HepG2 (cell line): ENCODE results near the gene FOXR1. TPM values are rescaled to one million over a fixed set of nuclear protein-coding genes. Genes with fewer than 3 reads are reported as not detected.

Source experiments
- ASH2L ChIP-seq: fragments of 300-600, 200-600 bp; sonication (generic); IDR thresholded peaks from 2 replicates; pipeline ENCODE4 v1.7.0; 2017; ENCODE audit warnings: low read depth, mild to moderate bottlenecking, moderate library complexity, mixed read lengths, low read length; ENCODE audit not compliant: insufficient read length
- ATM ChIP-seq: fragments of 450-650 bp; IDR thresholded peaks from 2 replicates; pipeline ENCODE4 v1.7.1; 2017; ENCODE audit warnings: mild to moderate bottlenecking, borderline replicate concordance
- CBX1 ChIP-seq: IDR thresholded peaks from one replicate; pipeline ENCODE4 v1.6.1; 2016; ENCODE audit warnings: antibody characterized with exemption, low read depth
- FOXJ3 ChIP-seq: sonication (generic); formaldehyde crosslinking; IDR thresholded peaks from 2 replicates; pipeline ENCODE4 v1.4.0; 2020; ENCODE audit warnings: missing genetic modification reagents, mild to moderate bottlenecking, borderline replicate concordance
- FOXP1 ChIP-seq, 2 experiments: fragments of 450-650 bp in 1 of 2; IDR thresholded peaks; 2 replicates each; pipeline ENCODE4 v1.6.1; 2017 to 2018; ENCODE audit warnings: antibody characterized with exemption in 1 of 2
- NR3C1 ChIP-seq: sonication (generic); formaldehyde crosslinking; IDR thresholded peaks from 2 replicates; pipeline ENCODE4 v1.4.0; 2020; ENCODE audit warnings: missing genetic modification reagents
- SMARCE1 ChIP-seq: fragments of 450-650 bp; IDR thresholded peaks from 2 replicates; pipeline ENCODE4 v1.6.1; 2017; ENCODE audit warnings: borderline replicate concordance
- SMC3 ChIP-seq: IDR thresholded peaks from 2 replicates; pipeline ENCODE4 v1.6.1; 2011; ENCODE audit warnings: low read length, improper control_type of control experiment
- XBP1 ChIP-seq: sonication (generic); formaldehyde crosslinking; IDR thresholded peaks from 2 replicates; pipeline ENCODE4 v1.5.0; 2020; ENCODE audit warnings: missing genetic modification reagents
- ZFP36L2 ChIP-seq: sonication (generic); formaldehyde crosslinking; IDR thresholded peaks from 2 replicates; pipeline ENCODE4 v1.4.0; 2020; ENCODE audit warnings: missing genetic modification reagents
- ZKSCAN8 ChIP-seq: IDR thresholded peaks from 2 replicates; pipeline ENCODE4 v1.6.1; 2016; ENCODE audit warnings: borderline replicate concordance, missing genetic modification reagents, missing compliant biosample characterization
- ZNF136 ChIP-seq: sonication (generic); formaldehyde crosslinking; IDR thresholded peaks from 2 replicates; pipeline ENCODE4 v1.8.1; 2022; ENCODE audit warnings: low read depth, mild to moderate bottlenecking, moderate library complexity, missing genetic modification reagents
- polyA plus RNA-seq, 8 experiments: library from polyadenylated mRNA; depleted of rRNA in 3 of 8; stranded (reverse) in 7 of 8; unstranded in 1 of 8; fragments of >200 nt; fragmentation: Illumina TruSeq in 4 of 8; extraction: Trizol in 4 of 8; gene quantifications; 2 replicates each; pipeline versions ENCODE4 v1.2.1 to v1.2.3, GENCODE V29; 2011 to 2016; ENCODE audit warnings: low read depth in 4 of 8, missing spikeins in 1 of 8, mixed read lengths in 1 of 8; ENCODE audit not compliant: insufficient read depth in 1 of 8
- total RNA-seq, 5 experiments: library from RNA; depleted of rRNA; stranded (reverse); fragments of >200 nt; fragmentation: Illumina TruSeq; extraction: Trizol; gene quantifications; 2 replicates each; pipeline ENCODE4 v1.2.3, GENCODE V29; 2016; ENCODE audit warnings: low read depth in 1 of 5
- TF ChIP-seq, protein P1 (sequence below): sonication (generic); formaldehyde crosslinking; conservative IDR thresholded peaks from 2 replicates; pipeline ENCODE4 v1.8.0; 2022; ENCODE audit warnings: mild to moderate bottlenecking, moderate library complexity, missing genetic modification reagents
- TF ChIP-seq, protein P2 (sequence below): sonication (generic); formaldehyde crosslinking; IDR thresholded peaks from 2 replicates; pipeline ENCODE4 v1.9.0; 2022; ENCODE audit warnings: low read depth, missing genetic modification reagents
- TF ChIP-seq, protein P3 (sequence below): sonication (generic); formaldehyde crosslinking; IDR thresholded peaks from 2 replicates; pipeline ENCODE4 v1.4.0; 2020; ENCODE audit warnings: mild to moderate bottlenecking, missing genetic modification reagents
- TF ChIP-seq, protein P4 (sequence below): sonication (generic); formaldehyde crosslinking; conservative IDR thresholded peaks from 2 replicates; pipeline ENCODE4 v1.8.0; 2022; ENCODE audit warnings: missing genetic modification reagents

Gene FOXR1
- total and polyA plus RNA-seq, 2 of the 13 experiments (the other 11 are each of a cell fraction or from before 2014, with no cell fraction given): not detected

DNA sequence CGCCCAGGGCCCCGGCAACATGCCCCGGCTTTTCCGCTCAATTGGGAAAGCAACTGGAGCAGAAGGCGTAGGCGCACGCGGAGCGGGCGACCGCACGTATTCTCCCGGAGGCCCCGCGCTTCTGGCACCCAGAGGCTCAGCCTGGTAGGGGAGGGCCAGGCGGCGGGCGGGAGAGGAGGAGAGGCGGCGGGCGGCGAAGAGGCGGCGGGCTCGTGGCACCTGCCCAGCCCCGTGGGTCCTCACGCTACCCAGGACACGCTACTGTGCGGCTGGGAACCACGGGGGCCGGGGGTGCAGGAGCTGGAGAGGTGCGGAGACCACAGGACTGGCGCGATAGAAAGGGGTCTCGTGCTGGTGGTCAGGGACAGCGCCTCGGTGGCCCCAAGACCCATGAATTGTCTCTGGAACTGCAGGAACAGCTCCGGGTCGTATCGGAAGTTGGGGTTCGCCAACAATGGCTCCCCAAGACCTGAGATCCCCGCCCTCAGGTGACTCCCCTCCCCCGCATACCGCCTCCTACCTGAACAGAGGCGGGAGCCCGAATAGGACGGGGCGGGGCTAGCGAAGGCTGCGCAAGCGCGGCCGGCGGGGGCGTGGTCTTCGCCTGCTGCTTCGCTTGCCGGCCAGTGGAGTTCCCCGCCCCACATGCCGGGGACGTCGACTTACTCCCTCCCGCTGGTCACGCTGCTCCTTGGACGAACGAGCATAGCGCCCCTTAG, 58.9 kb downstream of the FOXR1 start, which contains the start of gene SLC37A4 (continued):
- TF ChIP-seq, protein P1, sequence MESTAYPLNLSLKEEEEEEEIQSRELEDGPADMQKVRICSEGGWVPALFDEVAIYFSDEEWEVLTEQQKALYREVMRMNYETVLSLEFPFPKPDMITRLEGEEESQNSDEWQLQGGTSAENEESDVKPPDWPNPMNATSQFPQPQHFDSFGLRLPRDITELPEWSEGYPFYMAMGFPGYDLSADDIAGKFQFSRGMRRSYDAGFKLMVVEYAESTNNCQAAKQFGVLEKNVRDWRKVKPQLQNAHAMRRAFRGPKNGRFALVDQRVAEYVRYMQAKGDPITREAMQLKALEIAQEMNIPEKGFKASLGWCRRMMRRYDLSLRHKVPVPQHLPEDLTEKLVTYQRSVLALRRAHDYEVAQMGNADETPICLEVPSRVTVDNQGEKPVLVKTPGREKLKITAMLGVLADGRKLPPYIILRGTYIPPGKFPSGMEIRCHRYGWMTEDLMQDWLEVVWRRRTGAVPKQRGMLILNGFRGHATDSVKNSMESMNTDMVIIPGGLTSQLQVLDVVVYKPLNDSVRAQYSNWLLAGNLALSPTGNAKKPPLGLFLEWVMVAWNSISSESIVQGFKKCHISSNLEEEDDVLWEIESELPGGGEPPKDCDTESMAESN (CRISPR knock-in tag): peak; percentile 92
- TF ChIP-seq ATM: no peak
- TF ChIP-seq ZNF136 (CRISPR knock-in tag): no peak
- no peak for TF ChIP-seq NR3C1 (CRISPR knock-in tag)
- no peak for TF ChIP-seq FOXJ3 (CRISPR knock-in tag)
- TF ChIP-seq, protein P2, sequence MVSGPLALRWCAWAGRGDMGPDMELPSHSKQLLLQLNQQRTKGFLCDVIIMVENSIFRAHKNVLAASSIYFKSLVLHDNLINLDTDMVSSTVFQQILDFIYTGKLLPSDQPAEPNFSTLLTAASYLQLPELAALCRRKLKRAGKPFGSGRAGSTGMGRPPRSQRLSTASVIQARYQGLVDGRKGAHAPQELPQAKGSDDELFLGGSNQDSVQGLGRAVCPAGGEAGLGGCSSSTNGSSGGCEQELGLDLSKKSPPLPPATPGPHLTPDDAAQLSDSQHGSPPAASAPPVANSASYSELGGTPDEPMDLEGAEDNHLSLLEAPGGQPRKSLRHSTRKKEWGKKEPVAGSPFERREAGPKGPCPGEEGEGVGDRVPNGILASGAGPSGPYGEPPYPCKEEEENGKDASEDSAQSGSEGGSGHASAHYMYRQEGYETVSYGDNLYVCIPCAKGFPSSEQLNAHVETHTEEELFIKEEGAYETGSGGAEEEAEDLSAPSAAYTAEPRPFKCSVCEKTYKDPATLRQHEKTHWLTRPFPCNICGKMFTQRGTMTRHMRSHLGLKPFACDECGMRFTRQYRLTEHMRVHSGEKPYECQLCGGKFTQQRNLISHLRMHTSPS (CRISPR knock-in tag): no peak
- TF ChIP-seq, protein P3, sequence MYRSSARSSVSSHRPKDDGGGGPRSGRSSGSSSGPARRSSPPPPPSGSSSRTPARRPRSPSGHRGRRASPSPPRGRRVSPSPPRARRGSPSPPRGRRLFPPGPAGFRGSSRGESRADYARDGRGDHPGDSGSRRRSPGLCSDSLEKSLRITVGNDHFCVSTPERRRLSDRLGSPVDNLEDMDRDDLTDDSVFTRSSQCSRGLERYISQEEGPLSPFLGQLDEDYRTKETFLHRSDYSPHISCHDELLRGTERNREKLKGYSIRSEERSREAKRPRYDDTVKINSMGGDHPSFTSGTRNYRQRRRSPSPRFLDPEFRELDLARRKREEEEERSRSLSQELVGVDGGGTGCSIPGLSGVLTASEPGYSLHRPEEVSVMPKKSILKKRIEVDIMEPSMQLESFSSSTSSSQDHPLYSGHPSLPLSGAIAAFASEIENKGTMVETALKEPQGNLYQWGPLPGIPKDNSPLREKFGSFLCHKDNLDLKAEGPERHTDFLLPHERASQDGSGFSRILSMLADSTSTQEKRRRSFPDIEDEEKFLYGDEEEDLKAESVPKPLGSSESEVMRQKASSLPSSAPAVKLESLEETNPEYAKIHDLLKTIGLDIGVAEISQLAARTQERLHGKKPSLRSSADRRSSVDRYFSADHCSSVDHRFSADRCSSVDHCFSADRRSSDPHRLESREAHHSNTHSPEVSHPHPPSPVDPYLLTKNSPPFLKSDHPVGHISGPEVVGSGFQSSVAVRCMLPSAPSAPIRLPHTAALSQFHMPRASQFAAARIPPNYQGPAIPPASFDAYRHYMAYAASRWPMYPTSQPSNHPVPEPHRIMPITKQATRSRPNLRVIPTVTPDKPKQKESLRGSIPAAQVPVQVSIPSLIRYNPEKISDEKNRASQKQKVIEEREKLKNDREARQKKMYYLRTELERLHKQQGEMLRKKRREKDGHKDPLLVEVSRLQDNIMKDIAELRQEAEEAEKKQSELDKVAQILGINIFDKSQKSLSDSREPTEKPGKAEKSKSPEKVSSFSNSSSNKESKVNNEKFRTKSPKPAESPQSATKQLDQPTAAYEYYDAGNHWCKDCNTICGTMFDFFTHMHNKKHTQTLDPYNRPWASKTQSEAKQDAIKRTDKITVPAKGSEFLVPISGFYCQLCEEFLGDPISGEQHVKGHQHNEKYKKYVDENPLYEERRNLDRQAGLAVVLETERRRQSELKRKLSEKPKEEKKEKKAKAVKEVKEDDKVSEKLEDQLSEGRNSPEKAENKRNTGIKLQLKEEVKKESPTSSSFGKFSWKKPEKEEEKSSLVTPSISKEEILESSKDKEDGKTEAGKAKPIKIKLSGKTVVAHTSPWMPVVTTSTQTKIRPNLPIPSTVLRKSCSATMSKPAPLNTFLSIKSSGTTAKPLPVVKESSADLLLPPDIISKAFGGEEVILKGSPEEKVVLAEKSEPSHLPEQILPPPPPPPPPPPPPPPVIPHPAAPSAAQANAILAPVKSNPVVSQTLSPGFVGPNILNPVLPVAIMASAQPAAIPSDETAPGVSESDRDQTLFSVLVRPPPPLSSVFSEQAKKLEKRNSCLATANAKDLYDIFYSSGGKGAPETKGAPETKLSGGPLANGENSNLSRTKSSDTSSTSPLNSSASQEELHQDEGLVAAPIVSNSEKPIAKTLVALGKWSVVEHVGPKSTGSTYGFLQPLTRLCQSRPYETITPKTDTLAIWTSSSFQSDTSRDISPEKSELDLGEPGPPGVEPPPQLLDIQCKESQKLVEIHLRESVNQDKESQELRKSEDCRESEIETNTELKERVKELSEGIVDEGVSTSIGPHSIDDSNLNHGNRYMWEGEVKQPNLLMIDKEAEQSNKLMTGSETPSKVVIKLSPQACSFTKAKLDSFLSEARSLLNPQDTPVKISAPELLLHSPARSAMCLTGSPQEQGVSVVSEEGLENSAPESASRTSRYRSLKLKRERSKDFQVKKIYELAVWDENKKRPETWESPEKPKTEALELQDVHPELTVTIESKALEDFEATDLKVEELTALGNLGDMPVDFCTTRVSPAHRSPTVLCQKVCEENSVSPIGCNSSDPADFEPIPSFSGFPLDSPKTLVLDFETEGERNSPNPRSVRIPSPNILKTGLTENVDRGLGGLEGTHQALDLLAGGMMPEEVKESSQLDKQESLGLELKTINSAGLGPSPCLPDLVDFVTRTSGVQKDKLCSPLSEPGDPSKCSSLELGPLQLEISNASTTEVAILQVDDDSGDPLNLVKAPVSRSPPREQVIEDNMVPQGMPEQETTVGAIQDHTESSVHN (CRISPR knock-in tag): no peak
- no peak for TF ChIP-seq ASH2L
- no peak for TF ChIP-seq SMC3
- no peak for TF ChIP-seq XBP1 (CRISPR knock-in tag)
- TF ChIP-seq ZKSCAN8 (CRISPR knock-in tag): peak; percentile 77; the same call in 1 of the 2 replicates
- TF ChIP-seq SMARCE1: no peak
- TF ChIP-seq FOXP1 (IDR thresholded peaks at IDR 0.05): no peak
- no peak for TF ChIP-seq FOXP1 (CRISPR knock-in tag; IDR thresholded peaks at IDR 0.05)
- no peak for TF ChIP-seq ZFP36L2 (CRISPR knock-in tag)
- no peak for TF ChIP-seq CBX1
- TF ChIP-seq, protein P4, sequence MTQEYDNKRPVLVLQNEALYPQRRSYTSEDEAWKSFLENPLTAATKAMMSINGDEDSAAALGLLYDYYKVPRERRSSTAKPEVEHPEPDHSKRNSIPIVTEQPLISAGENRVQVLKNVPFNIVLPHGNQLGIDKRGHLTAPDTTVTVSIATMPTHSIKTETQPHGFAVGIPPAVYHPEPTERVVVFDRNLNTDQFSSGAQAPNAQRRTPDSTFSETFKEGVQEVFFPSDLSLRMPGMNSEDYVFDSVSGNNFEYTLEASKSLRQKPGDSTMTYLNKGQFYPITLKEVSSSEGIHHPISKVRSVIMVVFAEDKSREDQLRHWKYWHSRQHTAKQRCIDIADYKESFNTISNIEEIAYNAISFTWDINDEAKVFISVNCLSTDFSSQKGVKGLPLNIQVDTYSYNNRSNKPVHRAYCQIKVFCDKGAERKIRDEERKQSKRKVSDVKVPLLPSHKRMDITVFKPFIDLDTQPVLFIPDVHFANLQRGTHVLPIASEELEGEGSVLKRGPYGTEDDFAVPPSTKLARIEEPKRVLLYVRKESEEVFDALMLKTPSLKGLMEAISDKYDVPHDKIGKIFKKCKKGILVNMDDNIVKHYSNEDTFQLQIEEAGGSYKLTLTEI (CRISPR knock-in tag): no peak
